ENCODE data around the gene NRIP2.

NRIP2 gene

GRCh38 chr12:2844786-2845185 lies 10.0 kb upstream of the NRIP2 start:
- DNase-seq, result no peak

- DNase-seq, result no peak
Observed at GRCh38 chr12:2842948-2843347, 8.1 kb upstream of the NRIP2 start.

GRCh38 chr12:2841056-2841650 lies 6.3 kb upstream of the NRIP2 start:
- DNase-seq, result no peak

- no peak for DNase-seq
Observed at GRCh38 chr12:2836574-2836973, 1.7 kb upstream of the NRIP2 start.

GRCh38 chr12:2835691-2836403 lies 1.0 kb upstream of the NRIP2 start:
- no peak for DNase-seq

- no peak for DNase-seq
Observed at GRCh38 chr12:2833810-2834209, 1.0 kb downstream of the NRIP2 start.

- no peak for DNase-seq
Observed at GRCh38 chr12:2833327-2833726, 1.5 kb downstream of the NRIP2 start.

GRCh38 chr12:2832550-2833127 lies 2.2 kb downstream of the NRIP2 start:
- no peak for DNase-seq

GRCh38 chr12:2829275-2829674 lies 5.6 kb downstream of the NRIP2 start:
- no peak for DNase-seq

GRCh38 chr12:2826721-2827515 lies 7.9 kb downstream of the NRIP2 start:
- no peak for DNase-seq

- no peak for DNase-seq
Observed at GRCh38 chr12:2826036-2826435, 8.8 kb downstream of the NRIP2 start.

GRCh38 chr12:2825132-2825531 lies 9.7 kb downstream of the NRIP2 start:
- no peak for DNase-seq

GRCh38 chr12:2824541-2824940 lies 10.3 kb downstream of the NRIP2 start:
- DNase-seq, result no peak

- DNase-seq, result no peak
Observed at GRCh38 chr12:2823483-2823882, 11.4 kb downstream of the NRIP2 start.

GRCh38 chr12:2820432-2820831 lies 14.4 kb downstream of the NRIP2 start:
- DNase-seq, result no peak

GRCh38 chr12:2819810-2820209 lies 15.0 kb downstream of the NRIP2 start:
- DNase-seq, result no peak

- DNase-seq, result peak; percentile 63
Observed at GRCh38 chr12:2813214-2814185, 21.3 kb downstream of the NRIP2 start.

- peak; percentile 99 for DNase-seq
Observed at GRCh38 chr12:2812290-2813213, 22.3 kb downstream of the NRIP2 start, which contains the start of gene ITFG2. TSS of gene ITFG2 (plus strand) at chr12:2812668. CDS start at chr12:2812761, 93 bp downstream.

- no peak for DNase-seq
Observed at GRCh38 chr12:2811801-2812200, 23.0 kb downstream of the NRIP2 start.

- no peak for DNase-seq
Observed at GRCh38 chr12:2806700-2807099, 28.1 kb downstream of the NRIP2 start.

- no peak for DNase-seq
Observed at GRCh38 chr12:2805143-2805520, 29.7 kb downstream of the NRIP2 start.
